ENCODE data around the gene YKT6.

YKT6 gene

DNA sequence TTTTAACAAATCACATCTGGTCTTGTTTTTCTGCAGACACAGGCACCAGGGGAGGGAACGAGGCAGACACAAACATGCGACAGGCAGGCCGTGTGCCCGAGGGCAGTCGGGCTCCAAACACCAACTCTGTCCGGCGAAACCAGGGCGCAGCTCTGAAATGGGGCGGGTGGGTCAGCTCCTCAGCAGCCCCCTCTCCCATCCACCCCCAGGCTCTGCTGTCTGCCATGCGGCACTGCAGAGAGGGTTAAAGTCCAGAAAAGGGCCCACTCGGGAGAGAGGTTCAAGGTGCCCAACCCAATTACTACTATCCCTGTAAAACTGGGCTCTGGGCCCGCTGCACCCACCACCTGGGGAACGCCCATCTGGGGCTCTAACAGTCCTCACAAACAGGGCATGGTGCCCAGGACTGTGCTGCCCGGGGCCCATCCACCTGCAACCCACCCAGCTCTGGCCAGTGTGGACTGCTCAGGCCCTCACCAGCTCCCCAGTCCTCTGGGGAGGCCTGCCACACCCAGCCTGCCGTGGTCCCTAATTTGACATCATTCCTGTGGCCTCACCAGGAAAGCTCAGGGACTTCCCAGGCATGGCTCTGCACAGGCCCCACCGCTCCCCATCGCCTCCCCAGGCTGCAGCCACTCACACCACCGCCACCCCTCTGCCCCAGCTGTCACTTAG, 18.7 kb downstream of the YKT6 start:
- no peak overlapping the region for H3K4me3 ChIP-seq (ENCODE audit: insufficient read depth in 1 of 2, low read depth in 1 of 2, low read length in 2 of 2)
- no peaks in the 10 kb centered on the region for H3K79me1 ChIP-seq (replicated peaks; ENCODE audit: low read length, poor library complexity, severe bottlenecking)
- H3K27me3 ChIP-seq (ENCODE audit: control insufficient read depth in 1 of 2, insufficient read depth in 1 of 2, low read length in 2 of 2), result peaks cover 7 to 43% of the 10 kb centered on the region in 2 experiments
- H3K4ac ChIP-seq (ENCODE audit: low read depth in 1 of 2, low read length in 2 of 2), result no peak overlapping the region
- no peak overlapping the region for H3K4me2 ChIP-seq (ENCODE audit: low read length, poor library complexity, severe bottlenecking)
- H2BK12ac ChIP-seq (ENCODE audit: low read length in 2 of 2), result no peak overlapping the region
- no peak overlapping the region for H3K27ac ChIP-seq (ENCODE audit: low read length, poor library complexity, severe bottlenecking)
- H3K23ac ChIP-seq (ENCODE audit: low read length in 2 of 2), result no peak overlapping the region
- no peak overlapping the region for H2BK5ac ChIP-seq (ENCODE audit: low read depth, low read length, poor library complexity, severe bottlenecking)
- H2BK120ac ChIP-seq (ENCODE audit: low read depth, low read length), result no peak overlapping the region
- H2AFZ ChIP-seq (ENCODE audit: low read depth, low read length), result no peak overlapping the region
- H4K8ac ChIP-seq (ENCODE audit: low read length), result no peak overlapping the region
- H3K14ac ChIP-seq (ENCODE audit: low read length in 2 of 2), result no peak overlapping the region
- peaks cover 3 to 30% of the 10 kb centered on the region in 2 experiments for H3K36me3 ChIP-seq (ENCODE audit: control insufficient read depth in 1 of 2, insufficient read depth in 2 of 2, low read depth in 1 of 2, low read length in 2 of 2)
- WGBS, result 94% methylated on average over 18 of the region's 18 CpGs
- H3K9ac ChIP-seq (ENCODE audit: low read length), result no peak overlapping the region
- H3K9me3 ChIP-seq (ENCODE audit: control insufficient read depth, low read length), result no peaks in the 10 kb centered on the region
- no peak overlapping the region for H4K91ac ChIP-seq (ENCODE audit: low read length)
- no peak overlapping the region for H2BK15ac ChIP-seq (ENCODE audit: low read depth, poor library complexity, severe bottlenecking)
- no peak for DNase-seq
- no peak overlapping the region for H2AK5ac ChIP-seq (ENCODE audit: low read length, severe bottlenecking)
- no peak overlapping the region for H3K18ac ChIP-seq (ENCODE audit: low read depth in 1 of 2, low read length in 2 of 2)
- H3K4me1 ChIP-seq (ENCODE audit: control insufficient read depth, insufficient read depth, low read depth, low read length), result peaks cover 10% of the 10 kb centered on the region

GRCh38 chr7:44220046-44220357, 19.2 kb downstream of the YKT6 start:
- H2BK5ac ChIP-seq (ENCODE audit: low read depth, low read length, poor library complexity, severe bottlenecking), result no peak overlapping the region
- no peak overlapping the region for H2BK12ac ChIP-seq (ENCODE audit: low read length in 2 of 2)
- no peak overlapping the region for H2AFZ ChIP-seq (ENCODE audit: low read depth, low read length)
- 94% methylated on average over 22 of the region's 26 CpGs for WGBS
- no peak overlapping the region for H2AK5ac ChIP-seq (ENCODE audit: low read length, severe bottlenecking)
- no peak overlapping the region for H2BK15ac ChIP-seq (ENCODE audit: low read depth, poor library complexity, severe bottlenecking)
- H3K4ac ChIP-seq (ENCODE audit: low read depth in 1 of 2, low read length in 2 of 2), result no peak overlapping the region
- H3K9me3 ChIP-seq (ENCODE audit: control insufficient read depth, low read length), result no peaks in the 10 kb centered on the region
- no peak overlapping the region for H3K9ac ChIP-seq (ENCODE audit: low read length)
- DNase-seq, result no peak
- no peak overlapping the region for H3K18ac ChIP-seq (ENCODE audit: low read depth in 1 of 2, low read length in 2 of 2)
- no peak overlapping the region for H4K91ac ChIP-seq (ENCODE audit: low read length)
- H3K36me3 ChIP-seq (ENCODE audit: control insufficient read depth in 1 of 2, insufficient read depth in 2 of 2, low read depth in 1 of 2, low read length in 2 of 2), result peaks cover 0 to 26% of the 10 kb centered on the region in 2 experiments
- H3K4me2 ChIP-seq (ENCODE audit: low read length, poor library complexity, severe bottlenecking), result no peak overlapping the region
- no peak overlapping the region for H4K8ac ChIP-seq (ENCODE audit: low read length)
- no peaks in the 10 kb centered on the region for H3K79me1 ChIP-seq (replicated peaks; ENCODE audit: low read length, poor library complexity, severe bottlenecking)
- peaks cover 10% of the 10 kb centered on the region for H3K4me1 ChIP-seq (ENCODE audit: control insufficient read depth, insufficient read depth, low read depth, low read length)
- no peak overlapping the region for H3K27ac ChIP-seq (ENCODE audit: low read length, poor library complexity, severe bottlenecking)
- no peak overlapping the region for H3K23ac ChIP-seq (ENCODE audit: low read length in 2 of 2)
- H3K27me3 ChIP-seq (ENCODE audit: control insufficient read depth in 1 of 2, insufficient read depth in 1 of 2, low read length in 2 of 2), result peaks cover 10 to 48% of the 10 kb centered on the region in 2 experiments
- H3K4me3 ChIP-seq (ENCODE audit: insufficient read depth in 1 of 2, low read depth in 1 of 2, low read length in 2 of 2), result no peak overlapping the region
- H3K14ac ChIP-seq (ENCODE audit: low read length in 2 of 2), result no peak overlapping the region
- no peak overlapping the region for H2BK120ac ChIP-seq (ENCODE audit: low read depth, low read length)

GRCh38 chr7:44220358-44221112, 19.8 kb downstream of the YKT6 start:
- no peak overlapping the region for H4K8ac ChIP-seq (ENCODE audit: low read length)
- H3K4me3 ChIP-seq (ENCODE audit: insufficient read depth in 1 of 2, low read depth in 1 of 2, low read length in 2 of 2), result no peak overlapping the region
- no peak overlapping the region for H2AK5ac ChIP-seq (ENCODE audit: low read length, severe bottlenecking)
- no peak overlapping the region for H3K9ac ChIP-seq (ENCODE audit: low read length)
- no peak overlapping the region for H2BK120ac ChIP-seq (ENCODE audit: low read depth, low read length)
- H3K36me3 ChIP-seq (ENCODE audit: control insufficient read depth in 1 of 2, insufficient read depth in 2 of 2, low read depth in 1 of 2, low read length in 2 of 2), result peaks cover 0 to 23% of the 10 kb centered on the region in 2 experiments
- no peak overlapping the region for H3K18ac ChIP-seq (ENCODE audit: low read depth in 1 of 2, low read length in 2 of 2)
- peaks cover 15 to 53% of the 10 kb centered on the region in 2 experiments for H3K27me3 ChIP-seq (ENCODE audit: control insufficient read depth in 1 of 2, insufficient read depth in 1 of 2, low read length in 2 of 2)
- no peak overlapping the region for H3K4me2 ChIP-seq (ENCODE audit: low read length, poor library complexity, severe bottlenecking)
- H2BK5ac ChIP-seq (ENCODE audit: low read depth, low read length, poor library complexity, severe bottlenecking), result no peak overlapping the region
- H3K27ac ChIP-seq (ENCODE audit: low read length, poor library complexity, severe bottlenecking), result no peak overlapping the region
- H3K23ac ChIP-seq (ENCODE audit: low read length in 2 of 2), result no peak overlapping the region
- H2BK15ac ChIP-seq (ENCODE audit: low read depth, poor library complexity, severe bottlenecking), result no peak overlapping the region
- H3K79me1 ChIP-seq (replicated peaks; ENCODE audit: low read length, poor library complexity, severe bottlenecking), result no peaks in the 10 kb centered on the region
- H3K9me3 ChIP-seq (ENCODE audit: control insufficient read depth, low read length), result no peaks in the 10 kb centered on the region
- H3K14ac ChIP-seq (ENCODE audit: low read length in 2 of 2), result no peak overlapping the region
- peaks cover 10% of the 10 kb centered on the region for H3K4me1 ChIP-seq (ENCODE audit: control insufficient read depth, insufficient read depth, low read depth, low read length)
- no peak overlapping the region for H3K4ac ChIP-seq (ENCODE audit: low read depth in 1 of 2, low read length in 2 of 2)
- H2BK12ac ChIP-seq (ENCODE audit: low read length in 2 of 2), result no peak overlapping the region
- DNase-seq, result no peak
- WGBS, result 86% methylated on average over 18 of the region's 24 CpGs
- no peak overlapping the region for H2AFZ ChIP-seq (ENCODE audit: low read depth, low read length)
- no peak overlapping the region for H4K91ac ChIP-seq (ENCODE audit: low read length)

GRCh38 chr7:44221231-44221791, 20.5 kb downstream of the YKT6 start:
- WGBS, result 67% methylated on average over 28 of the region's 30 CpGs
- H3K4ac ChIP-seq (ENCODE audit: low read depth in 1 of 2, low read length in 2 of 2), result no peak overlapping the region
- H3K79me1 ChIP-seq (replicated peaks; ENCODE audit: low read length, poor library complexity, severe bottlenecking), result no peaks in the 10 kb centered on the region
- H3K27me3 ChIP-seq (ENCODE audit: control insufficient read depth in 1 of 2, insufficient read depth in 1 of 2, low read length in 2 of 2), result peaks cover 22 to 61% of the 10 kb centered on the region in 2 experiments
- no peak overlapping the region for H2AFZ ChIP-seq (ENCODE audit: low read depth, low read length)
- H3K9ac ChIP-seq (ENCODE audit: low read length), result no peak overlapping the region
- no peak overlapping the region for H4K91ac ChIP-seq (ENCODE audit: low read length)
- no peak overlapping the region for H3K27ac ChIP-seq (ENCODE audit: low read length, poor library complexity, severe bottlenecking)
- no peak overlapping the region for H2BK12ac ChIP-seq (ENCODE audit: low read length in 2 of 2)
- no peak overlapping the region for H3K14ac ChIP-seq (ENCODE audit: low read length in 2 of 2)
- no peak overlapping the region for H4K8ac ChIP-seq (ENCODE audit: low read length)
- no peak overlapping the region for H2BK15ac ChIP-seq (ENCODE audit: low read depth, poor library complexity, severe bottlenecking)
- no peak overlapping the region for H2BK5ac ChIP-seq (ENCODE audit: low read depth, low read length, poor library complexity, severe bottlenecking)
- H3K9me3 ChIP-seq (ENCODE audit: control insufficient read depth, low read length), result no peaks in the 10 kb centered on the region
- H3K4me3 ChIP-seq (ENCODE audit: insufficient read depth in 1 of 2, low read depth in 1 of 2, low read length in 2 of 2), result no peak overlapping the region
- H3K23ac ChIP-seq (ENCODE audit: low read length in 2 of 2), result no peak overlapping the region
- DNase-seq, result no peak
- H3K4me1 ChIP-seq (ENCODE audit: control insufficient read depth, insufficient read depth, low read depth, low read length), result peaks cover 9% of the 10 kb centered on the region
- H3K36me3 ChIP-seq (ENCODE audit: control insufficient read depth in 1 of 2, insufficient read depth in 2 of 2, low read depth in 1 of 2, low read length in 2 of 2), result peaks cover 0 to 16% of the 10 kb centered on the region in 2 experiments
- H3K4me2 ChIP-seq (ENCODE audit: low read length, poor library complexity, severe bottlenecking), result no peak overlapping the region
- H3K18ac ChIP-seq (ENCODE audit: low read depth in 1 of 2, low read length in 2 of 2), result no peak overlapping the region
- H2BK120ac ChIP-seq (ENCODE audit: low read depth, low read length), result no peak overlapping the region
- H2AK5ac ChIP-seq (ENCODE audit: low read length, severe bottlenecking), result no peak overlapping the region
